GM12878 (cell line): Measurements from ENCODE around the gene CD2BP2. TPM values are rescaled to one million over a fixed set of nuclear protein-coding genes. Genes with fewer than 3 reads are reported as not detected.
"Not testable (repeated sequence)": the region's sequence is repeated elsewhere in the genome, so short reads cannot be mapped to it uniquely, and the experiment has no call there.

Source experiments
- ATAC-seq: fragments of 200-7000 bp; cut with Tn5 transposase; 3 replicates; pipeline ENCODE4 v1.9.1; 2020; ENCODE audit warnings: mild to moderate bottlenecking, moderate library complexity
- BruUV-seq: library from RNA; stranded (reverse); fragments of 400-500 nt; replicated peaks from 2 replicates; lab custom pipeline; 2021; lab: Mats Ljungman, UMichigan
- CTCF ChIA-PET: fragments of 300-600 bp; sonication (Branson Sonifier 250); formaldehyde crosslinking; extraction: SDS; loops from one replicate; lab custom pipeline; 2021; ENCODE audit warnings: inconsistent platforms; lab: Yijun Ruan, JAX
- POLR2A ChIA-PET: fragments of 350-600 bp; formaldehyde crosslinking; extraction: SDS; loops from one replicate; lab custom pipeline; 2021; ENCODE audit warnings: inconsistent platforms; lab: Charles Lee
- RAD21 ChIA-PET: fragments of 300-600 bp; sonication (Branson Sonifier 250); formaldehyde crosslinking; loops from one replicate; lab custom pipeline; 2023; ENCODE audit warnings: antibody characterized with exemption; ENCODE audit not compliant: unreplicated experiment; lab: Charles Lee
- SMC1A ChIA-PET: fragments of 300-600 bp; sonication (Branson Sonifier 250); formaldehyde crosslinking; loops from one replicate; lab custom pipeline; 2023; ENCODE audit not compliant: unreplicated experiment, uncharacterized antibody; lab: Charles Lee
- DNase-seq: peaks from one replicate; pipeline ENCODE4 v3.0.0-alpha.2; 2011; ENCODE audit warnings: low read depth, low spot score
- FAIRE-seq: peaks from 3 replicates; lab custom pipeline; 2011; peaks lifted over from hg19 to GRCh38; lab: Jason Lieb, UNC
- H2AFZ ChIP-seq: 2 replicates; pipeline ENCODE4 v1.6.0; 2011; ENCODE audit warnings: low read depth, low read length, control low read depth; ENCODE audit not compliant: control insufficient read depth
- H3K27ac ChIP-seq: 2 replicates; pipeline ENCODE4 v1.5.1; 2011; ENCODE audit warnings: control low read depth; ENCODE audit not compliant: control insufficient read depth, insufficient read depth
- H3K27me3 ChIP-seq, 2 experiments: replicated peaks in 1 of 2; 2 replicates each; pipeline versions ENCODE4 v1.6.0 to v1.6.1; 2011; ENCODE audit warnings: low read length in 1 of 2; ENCODE audit not compliant: control insufficient read depth in 2 of 2, insufficient read depth in 2 of 2
- H3K36me3 ChIP-seq, 2 experiments: 2 replicates each; pipeline ENCODE4 v1.5.1; 2011; ENCODE audit warnings: low read length in 1 of 2; ENCODE audit not compliant: control insufficient read depth in 2 of 2, insufficient read depth in 2 of 2
- H3K4me1 ChIP-seq: 2 replicates; pipeline ENCODE4 v1.6.1; 2011; ENCODE audit warnings: mild to moderate bottlenecking, low read length, moderate library complexity, mixed read lengths; ENCODE audit not compliant: control insufficient read depth, insufficient read depth
- H3K4me2 ChIP-seq: 2 replicates; pipeline ENCODE4 v1.6.0; 2011; ENCODE audit warnings: control low read depth; ENCODE audit not compliant: control insufficient read depth, insufficient read depth
- H3K4me3 ChIP-seq: fragments of 200-600 bp; sonication (generic); 2 replicates; pipeline ENCODE4 v1.5.1; 2016
- H3K79me2 ChIP-seq: 2 replicates; pipeline ENCODE4 v1.6.0; 2011; ENCODE audit warnings: low read length; ENCODE audit not compliant: control insufficient read depth, insufficient read depth
- H3K9ac ChIP-seq: 2 replicates; pipeline ENCODE4 v1.8.0; 2011; ENCODE audit warnings: low read length, control low read depth, mixed read lengths; ENCODE audit not compliant: control insufficient read depth, insufficient read depth
- H3K9me3 ChIP-seq: replicated peaks from 3 replicates; pipeline ENCODE4 v1.5.1; 2011; ENCODE audit warnings: mild to moderate bottlenecking, low read length; ENCODE audit not compliant: control insufficient read depth, insufficient read depth
- H4K20me1 ChIP-seq: 2 replicates; pipeline ENCODE4 v1.6.0; 2011; ENCODE audit not compliant: control insufficient read depth, insufficient read depth
- SMARCA5 ChIP-seq: fragments of 450-650 bp; IDR thresholded peaks from 2 replicates; pipeline ENCODE4 v1.6.1; 2017; ENCODE audit warnings: mild to moderate bottlenecking
- ZNF384 ChIP-seq: IDR thresholded peaks from 2 replicates; pipeline ENCODE4 v1.6.1; 2012; ENCODE audit warnings: low read depth, mild to moderate bottlenecking, low read length, improper control_type of control experiment, borderline replicate concordance
- WGBS: methylation state at CpG from one replicate; pipeline ENCODE4 v1.1.6; 2016; ENCODE audit warnings: low lambda C conversion rate; ENCODE audit not compliant: insufficient replicate concordance, insufficient coverage; ENCODE audit errors: missing lambda C conversion rate; 5-methylcytosine and 5-hydroxymethylcytosine counted together
- in situ Hi-C: fragments of 300-500 bp; cut with MboI; formaldehyde crosslinking; loops from 9 replicates; pipeline ENCODE4 v1.14.3; 2018; ENCODE audit warnings: mixed read lengths
- intact Hi-C: fragments of 100-400 bp; cut with micrococcal nuclease; formaldehyde crosslinking; loops from one replicate; pipeline ENCODE4 v1.14.2; 2022; ENCODE audit not compliant: unreplicated experiment
- polyA plus RNA-seq, 11 experiments: library from polyadenylated mRNA; depleted of rRNA in 4 of 11; unstranded in 6 of 11; stranded (reverse) in 5 of 11; fragments of >200 nt; fragmentation: Nextera tagmentation in 4 of 11; fragmentation: Illumina TruSeq in 1 of 11; extraction: Ambion mirVana in 4 of 11; extraction: Trizol in 1 of 11; gene quantifications; 1 replicate in 1 of 11; 2 replicates in 10 of 11; pipeline versions ENCODE4 v1.2.1 to v1.2.3, GENCODE V29; 2011 to 2016; ENCODE audit warnings: inconsistent platforms in 2 of 11, missing spikeins in 2 of 11, low read depth in 1 of 11
- total RNA-seq, 4 experiments: library from RNA; depleted of rRNA in 3 of 4; stranded (reverse); fragments of >200 nt in 3 of 4; fragmentation: Illumina TruSeq in 1 of 4; extraction: Trizol in 1 of 4; gene quantifications; 2 replicates each; pipeline versions ENCODE4 v1.2.1 to v1.2.3, GENCODE V29; 2013 to 2021

The CD2BP2 gene
- total and polyA plus RNA-seq, 10 of the 15 experiments (the other 5 are each of a cell fraction or from before 2014, with no cell fraction given): 3.3 to 47.9 (median 31.8) TPM

DNA sequence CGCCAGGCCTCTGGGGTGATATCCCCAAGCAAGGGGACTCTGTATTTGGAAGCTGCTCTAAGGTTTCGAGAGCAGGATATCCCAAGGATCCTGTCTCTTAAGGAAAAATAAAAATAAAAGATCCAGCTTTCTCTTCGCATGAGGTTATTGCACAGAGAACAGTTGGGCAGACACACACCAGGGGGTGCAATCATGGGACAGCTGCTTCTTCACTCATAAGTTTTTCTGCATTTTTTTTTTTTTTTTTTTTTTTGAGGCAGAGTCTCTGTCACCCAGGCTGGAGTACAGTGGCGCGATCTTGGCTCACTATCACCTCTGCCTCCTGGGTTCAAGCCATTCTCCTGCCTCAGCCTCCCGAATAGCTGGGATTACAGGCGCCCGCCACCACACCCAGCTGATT is 13.1 kb downstream of the CD2BP2 start:
- DNase-seq, H3K9ac ChIP-seq, H2AFZ ChIP-seq, H3K4me2 ChIP-seq, FAIRE-seq, BruUV-seq, H3K36me3 ChIP-seq, H3K27me3 ChIP-seq, in situ Hi-C loops, H3K79me2 ChIP-seq, H3K4me1 ChIP-seq, H4K20me1 ChIP-seq, H3K4me3 ChIP-seq, H3K9me3 ChIP-seq, H3K27ac ChIP-seq, intact Hi-C loops: not testable (repeated sequence)
- ChIA-PET CTCF (interaction anchor here (0.6 to 1.2 kb wide), 3 partner anchors 8 to 266 kb away, joined by 3 to 4 read pairs (median 3); no protein-coding TSS in a partner anchor), RAD21 (interaction anchor here (0.7 to 1.1 kb wide), 2 partner anchors 23 to 195 kb away, joined by 3 to 5 read pairs; no protein-coding TSS in a partner anchor), SMC1A (interaction anchor here (1.1 kb wide), 1 partner anchor 13 kb away, joined by 3 read pairs; the partner anchor contains the start of gene CD2BP2), POLR2A (interaction anchor here (0.6 to 1.7 kb wide), 3 partner anchors 8 to 299 kb away, joined by 3 to 7 read pairs (median 6); no protein-coding TSS in a partner anchor)
- TF ChIP-seq ZNF384: 0 out of 2 replicates have a peak, but pooled peaks have one; percentile 28
- peak; percentile 45; the same call in 2 of the 3 replicates for ATAC-seq
- 85% methylated on average over 8 of the region's 8 CpGs for WGBS

DNA sequence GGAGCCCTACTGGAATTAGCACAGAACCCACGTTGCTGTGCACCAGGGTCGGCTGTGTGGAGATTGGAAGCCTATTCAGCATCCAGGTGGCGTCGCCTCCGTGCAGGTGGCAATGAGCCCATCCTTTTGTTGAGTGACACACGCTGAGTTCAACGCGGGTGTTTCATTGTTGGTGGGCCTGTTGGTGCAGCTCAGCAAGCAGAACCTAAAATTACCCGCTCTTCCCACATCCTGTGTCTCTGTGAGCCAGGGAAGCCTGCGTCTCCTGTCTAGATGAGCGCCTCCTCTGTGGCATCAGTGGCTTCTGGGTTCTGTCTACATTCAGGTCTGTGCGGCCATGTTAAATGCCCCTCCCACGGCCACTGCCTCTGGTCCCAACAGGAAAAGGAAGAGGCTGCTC is 14.5 kb downstream of the CD2BP2 start:
- 70% methylated on average over 13 of the region's 13 CpGs for WGBS
- Histone ChIP-seq H3K79me2 (no peaks in the 10 kb centered on the region), H4K20me1 (no peaks in the 10 kb centered on the region), H3K4me3 (no peak overlapping the region), H3K4me1 (peaks cover 5% of the 10 kb centered on the region), H3K4me2 (no peak overlapping the region), H3K27ac (no peak overlapping the region), H2AFZ (no peak overlapping the region), H3K27me3 (no peaks in the 10 kb centered on the region), H3K36me3 (no peaks in the 10 kb centered on the region)
- CTCF ChIA-PET: no interaction called here
- ATAC-seq: no peak
- intact Hi-C loops: no loop called here
- no peak for FAIRE-seq
- in situ Hi-C loops: no loop called here
- POLR2A ChIA-PET: interaction anchor here (1.7 kb wide), 1 partner anchor 14 kb away, joined by 7 read pairs; no protein-coding TSS in a partner anchor
- DNase-seq: no peak
- TF ChIP-seq SMARCA5: no peak
- TF ChIP-seq, all 136 proteins: peak for 0
- H3K9ac ChIP-seq: no peak overlapping the region
- ChIA-PET SMC1A (no interaction called here), RAD21 (no interaction called here)
- no peaks in the 10 kb centered on the region for H3K9me3 ChIP-seq
- BruUV-seq: no TSS peak

DNA sequence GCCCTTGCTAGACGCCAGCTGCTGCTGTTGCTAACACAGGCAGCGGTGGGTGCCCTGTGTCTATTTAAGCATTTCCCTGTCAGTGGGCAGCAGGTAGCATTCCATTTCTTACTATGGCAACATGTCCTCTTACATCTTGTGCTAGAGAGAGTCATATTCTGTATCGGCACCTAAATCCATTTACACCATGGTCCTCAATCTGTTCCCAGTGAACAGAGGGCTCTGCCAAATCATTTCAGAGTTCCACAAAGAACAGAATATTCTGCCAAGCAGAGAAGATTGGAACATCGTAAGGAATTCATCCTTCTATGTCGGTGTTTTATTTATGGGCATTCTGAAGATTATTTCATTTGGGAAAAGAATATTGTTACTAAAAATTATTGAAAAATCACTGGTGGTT is 16.4 kb downstream of the CD2BP2 start:
- H4K20me1 ChIP-seq, intact Hi-C loops: not testable (repeated sequence)

DNA sequence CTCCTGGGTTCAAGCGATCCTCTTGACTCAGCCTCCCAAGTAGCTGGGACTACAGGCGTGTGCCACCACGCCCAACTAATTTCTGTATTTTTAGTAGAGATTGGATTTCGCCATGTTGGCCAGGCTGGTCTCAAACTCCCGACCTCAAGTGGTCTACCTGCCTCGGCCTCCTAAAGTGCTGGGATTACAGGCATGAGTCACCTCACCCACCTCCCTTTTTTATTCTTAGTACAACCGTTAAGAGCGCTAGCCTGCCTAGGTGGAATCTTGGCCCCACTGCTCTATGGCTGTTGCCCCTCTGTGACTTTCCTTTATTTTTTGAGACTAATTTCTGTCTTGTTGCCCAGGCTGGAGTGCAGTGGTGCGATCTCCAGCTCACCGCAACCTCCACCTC is 17.1 kb downstream of the CD2BP2 start:
- H3K4me3 ChIP-seq, H3K27ac ChIP-seq, H3K4me2 ChIP-seq, H3K27me3 ChIP-seq, FAIRE-seq, H3K79me2 ChIP-seq, SMC1A ChIA-PET, in situ Hi-C loops, intact Hi-C loops, H3K9ac ChIP-seq, DNase-seq, POLR2A ChIA-PET, H3K36me3 ChIP-seq, ATAC-seq, CTCF ChIA-PET, H3K4me1 ChIP-seq, H2AFZ ChIP-seq, RAD21 ChIA-PET, H3K9me3 ChIP-seq, BruUV-seq, H4K20me1 ChIP-seq: not testable (repeated sequence)
- WGBS: 76% methylated on average over 10 of the region's 10 CpGs

More for the DNA sequence above, 16.4 kb downstream of the CD2BP2 start:
- FAIRE-seq, H3K27me3 ChIP-seq, BruUV-seq, CTCF ChIA-PET, H3K36me3 ChIP-seq, POLR2A ChIA-PET, H3K9ac ChIP-seq, H2AFZ ChIP-seq, ATAC-seq, H3K4me3 ChIP-seq, DNase-seq, H3K79me2 ChIP-seq, in situ Hi-C loops, SMC1A ChIA-PET, H3K9me3 ChIP-seq, H3K4me2 ChIP-seq, RAD21 ChIA-PET, H3K4me1 ChIP-seq, H3K27ac ChIP-seq: not testable (repeated sequence)
- WGBS: 97% methylated on average over 3 of the region's 5 CpGs
